Measurements from ENCODE around the gene GFER. TPM values are rescaled to one million over a fixed set of nuclear protein-coding genes. Genes with fewer than 3 reads are reported as not detected.

Gene GFER
- total RNA-seq, 1 experiment from 2014 or later = 57.3 TPM

GRCh38 chr16:1979271-1980029, 4.5 kb upstream of the GFER start:
- no TSS peak for BruUV-seq (replicated peaks)
- Mint-ChIP-seq H3K36me3 (ENCODE audit: insufficient read depth, unreplicated experiment) (peaks cover 45% of the 10 kb centered on the region), H3K27me3 (ENCODE audit: insufficient read depth, unreplicated experiment) (no peaks in the 10 kb centered on the region), H3K4me3 (ENCODE audit: unreplicated experiment) (no peak overlapping the region), H3K4me1 (ENCODE audit: low read depth, unreplicated experiment) (peaks cover 7% of the 10 kb centered on the region), H3K27ac (ENCODE audit: unreplicated experiment) (no peak overlapping the region), H3K9me3 (ENCODE audit: unreplicated experiment) (no peaks in the 10 kb centered on the region)
- no peaks in the 10 kb centered on the region for H3K27me3 ChIP-seq (replicated peaks; ENCODE audit: control insufficient read depth, insufficient read depth, low read length)
- intact Hi-C loops (cut with micrococcal nuclease; ENCODE audit: unreplicated experiment) = no loop called here
- no peak for TF ChIP-seq CTCF (IDR thresholded peaks at IDR 0.05; ENCODE audit: insufficient read depth in 1 of 2, low read depth in 1 of 2, low read length in 1 of 2, severe bottlenecking in 1 of 2, unreplicated experiment in 1 of 2)
- H3K36me3 ChIP-seq (ENCODE audit: control insufficient read depth, insufficient read depth, low read length) = no peaks in the 10 kb centered on the region; the same call in 1 of the 2 replicates
- POLR2A ChIA-PET = no interaction called here
- no peak overlapping the region for H3K4me3 ChIP-seq (ENCODE audit: low read depth, low read length)
- peaks cover 6% of the 10 kb centered on the region; the same call in 1 of the 2 replicates for H3K4me1 ChIP-seq
- H3K9me3 ChIP-seq = no peaks in the 10 kb centered on the region
- DNase-seq = no peak
- CTCF ChIA-PET = interaction anchor here (0.6 kb wide), 1 partner anchor 15 kb away, joined by 6 read pairs; the partner anchor contains the start of gene RPS2

DNA sequence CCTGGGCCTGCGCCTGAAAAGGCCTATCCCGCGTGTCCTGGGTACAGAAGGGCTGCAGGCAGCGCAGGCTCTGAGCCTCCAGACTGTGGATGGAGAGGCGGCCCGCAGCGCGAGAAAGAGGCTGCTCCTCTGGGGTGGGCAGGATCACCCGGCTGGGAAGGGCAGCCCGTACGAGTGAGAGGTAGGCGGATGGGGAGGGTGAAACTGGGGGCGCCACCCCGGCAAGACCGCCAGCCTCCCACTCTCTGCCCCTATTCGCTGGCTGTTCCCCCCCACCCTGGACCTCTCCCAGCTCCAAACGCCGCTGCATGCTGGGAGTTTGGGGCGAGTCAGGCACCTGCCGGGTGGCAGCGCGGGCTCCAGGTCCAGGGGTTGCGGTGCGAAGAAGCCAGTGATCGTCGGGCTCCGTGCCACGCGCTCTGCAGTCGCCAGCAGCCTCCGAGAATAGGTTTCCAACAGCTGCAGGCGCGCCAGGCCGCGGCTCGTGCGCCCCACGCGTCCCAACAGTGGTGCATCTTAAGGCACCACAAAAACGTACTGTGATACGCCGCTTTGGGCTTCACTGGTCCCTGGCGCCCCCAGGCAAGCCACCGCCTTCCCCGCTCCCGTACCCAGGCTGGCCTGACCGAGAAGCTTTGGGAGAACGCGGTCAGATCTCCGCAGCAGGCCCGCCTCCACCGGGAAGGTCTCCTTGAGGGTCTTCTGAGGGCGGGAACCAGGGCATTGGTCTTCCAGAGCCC, 3.8 kb upstream of the GFER start:
- TF ChIP-seq CTCF (IDR thresholded peaks at IDR 0.05; ENCODE audit: insufficient read depth in 1 of 2, low read depth in 1 of 2, low read length in 1 of 2, severe bottlenecking in 1 of 2, unreplicated experiment in 1 of 2) = no peak
- Mint-ChIP-seq H3K27me3 (ENCODE audit: insufficient read depth, unreplicated experiment) (no peaks in the 10 kb centered on the region), H3K36me3 (ENCODE audit: insufficient read depth, unreplicated experiment) (peaks cover 46% of the 10 kb centered on the region), H3K27ac (ENCODE audit: unreplicated experiment) (no peak overlapping the region), H3K4me3 (ENCODE audit: unreplicated experiment) (no peak overlapping the region), H3K4me1 (ENCODE audit: low read depth, unreplicated experiment) (peaks cover 7% of the 10 kb centered on the region), H3K9me3 (ENCODE audit: unreplicated experiment) (no peaks in the 10 kb centered on the region)
- no peaks in the 10 kb centered on the region for H3K27me3 ChIP-seq (replicated peaks; ENCODE audit: control insufficient read depth, insufficient read depth, low read length)
- no TSS peak for BruUV-seq (replicated peaks)
- DNase-seq = no peak
- H3K36me3 ChIP-seq (ENCODE audit: control insufficient read depth, insufficient read depth, low read length) = no peaks in the 10 kb centered on the region; the same call in 1 of the 2 replicates
- H3K4me1 ChIP-seq = peaks cover 10% of the 10 kb centered on the region
- ChIA-PET POLR2A (interaction anchor here (0.5 kb wide), 1 partner anchor 110 kb away, joined by 5 read pairs; no protein-coding TSS in a partner anchor), CTCF (interaction anchor here (1.5 kb wide), 1 partner anchor 23 kb away, joined by 3 read pairs; no protein-coding TSS in a partner anchor)
- H3K4me3 ChIP-seq (ENCODE audit: low read depth, low read length) = no peak overlapping the region
- no peaks in the 10 kb centered on the region for H3K9me3 ChIP-seq
- intact Hi-C loops (cut with micrococcal nuclease; ENCODE audit: unreplicated experiment) = no loop called here

- peaks cover 7% of the 10 kb centered on the region for H3K4me1 Mint-ChIP-seq (ENCODE audit: low read depth, unreplicated experiment)
- intact Hi-C loops (cut with micrococcal nuclease; ENCODE audit: unreplicated experiment) = no loop called here
- no peak for TF ChIP-seq CTCF (IDR thresholded peaks at IDR 0.05; ENCODE audit: insufficient read depth in 1 of 2, low read depth in 1 of 2, low read length in 1 of 2, severe bottlenecking in 1 of 2, unreplicated experiment in 1 of 2)
- H3K27ac Mint-ChIP-seq (ENCODE audit: unreplicated experiment) = no peak overlapping the region
- Histone ChIP-seq H3K27me3 (replicated peaks; ENCODE audit: control insufficient read depth, insufficient read depth, low read length) (no peaks in the 10 kb centered on the region), H3K4me1 (peaks cover 15% of the 10 kb centered on the region), H3K4me3 (ENCODE audit: low read depth, low read length) (no peak overlapping the region), H3K9me3 (no peaks in the 10 kb centered on the region), H3K36me3 (ENCODE audit: control insufficient read depth, insufficient read depth, low read length) (no peaks in the 10 kb centered on the region; the same call in 1 of the 2 replicates)
- H3K36me3 Mint-ChIP-seq (ENCODE audit: insufficient read depth, unreplicated experiment) = peaks cover 46% of the 10 kb centered on the region
- no peak for DNase-seq
- CTCF ChIA-PET = interaction anchor here (1.5 kb wide), 1 partner anchor 22 kb away, joined by 3 read pairs; no protein-coding TSS in a partner anchor
- POLR2A ChIA-PET = interaction anchor here (0.5 to 0.7 kb wide), 2 partner anchors 9 to 110 kb away, joined by 3 to 5 read pairs; no protein-coding TSS in a partner anchor
- no peaks in the 10 kb centered on the region for H3K27me3 Mint-ChIP-seq (ENCODE audit: insufficient read depth, unreplicated experiment)
- no peaks in the 10 kb centered on the region for H3K9me3 Mint-ChIP-seq (ENCODE audit: unreplicated experiment)
- no peak overlapping the region for H3K4me3 Mint-ChIP-seq (ENCODE audit: unreplicated experiment)
- BruUV-seq (replicated peaks) = no TSS peak
Measured at GRCh38 chr16:1980770-1981087, 3.3 kb upstream of the GFER start.

Data from Caco-2 (cell line).